Measurements from ENCODE around the gene NINJ1.

Gene NINJ1

DNA sequence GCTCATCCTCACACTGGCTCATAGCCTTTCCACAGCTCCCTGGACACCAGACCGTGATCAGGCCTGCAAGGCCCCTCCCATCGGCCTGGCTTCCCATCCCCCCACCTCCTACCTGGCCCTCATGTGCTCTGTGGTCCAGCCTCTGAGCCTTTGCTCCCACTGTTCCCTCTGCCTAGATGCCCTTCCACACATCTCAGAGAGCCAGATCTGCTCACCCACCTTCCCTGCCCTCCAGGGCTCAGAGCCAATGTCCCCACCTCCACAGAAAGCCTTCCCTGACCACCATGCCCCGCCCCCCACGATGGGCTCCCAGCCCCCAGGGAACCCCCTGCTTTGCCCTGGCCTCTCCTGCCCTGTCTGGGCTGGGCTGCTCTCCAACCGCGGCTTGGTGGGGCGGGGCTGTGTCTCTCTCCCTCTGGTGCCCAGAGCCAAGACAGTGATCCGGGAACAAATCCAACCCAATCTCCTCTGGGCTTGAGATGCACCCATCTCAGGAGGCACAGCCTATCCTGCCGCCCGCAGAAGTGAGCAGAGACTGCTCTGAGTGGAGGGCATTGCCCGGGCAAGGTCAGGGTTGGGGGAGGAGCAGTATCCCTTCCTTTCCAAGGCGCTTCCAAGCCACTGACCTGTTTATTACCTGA lies 1.6 kb downstream of the NINJ1 start:
- DNase-seq (ENCODE audit: low read depth, low spot score) = no peak

DNA sequence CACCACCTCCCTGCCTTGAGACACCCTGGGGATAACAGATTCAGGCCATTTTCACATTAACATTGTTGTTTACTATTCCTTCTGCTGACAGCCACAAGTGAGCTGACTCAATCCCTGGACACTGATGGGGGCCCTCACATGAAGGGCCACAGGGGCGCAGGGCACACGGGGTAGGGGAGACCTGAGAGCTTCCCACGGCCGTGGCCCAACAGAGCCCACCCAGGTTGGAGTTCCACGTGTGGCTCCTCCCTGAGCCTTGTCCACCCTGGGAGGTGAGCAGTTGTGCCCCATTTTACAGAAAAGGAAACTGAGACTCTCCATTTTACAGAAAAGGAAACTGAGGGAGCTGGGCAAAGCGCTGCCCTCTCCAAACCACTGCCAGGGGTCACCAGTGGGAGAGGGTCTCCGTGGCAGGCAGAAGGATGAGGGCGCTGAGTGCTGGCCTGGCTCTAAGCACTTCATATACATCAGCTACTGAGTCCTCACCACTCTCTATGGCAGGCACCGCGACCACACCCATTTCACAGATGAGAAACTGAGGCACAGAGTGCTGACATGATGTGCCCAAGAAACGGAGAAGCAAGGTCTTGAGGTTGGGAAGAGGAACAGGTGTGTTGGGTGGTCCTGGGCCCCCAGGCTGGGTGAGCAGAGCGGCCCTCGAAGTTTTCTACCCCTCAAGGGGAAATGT lies 2.3 kb downstream of the NINJ1 start:
- no peak for DNase-seq (ENCODE audit: low read depth, low spot score)

DNA sequence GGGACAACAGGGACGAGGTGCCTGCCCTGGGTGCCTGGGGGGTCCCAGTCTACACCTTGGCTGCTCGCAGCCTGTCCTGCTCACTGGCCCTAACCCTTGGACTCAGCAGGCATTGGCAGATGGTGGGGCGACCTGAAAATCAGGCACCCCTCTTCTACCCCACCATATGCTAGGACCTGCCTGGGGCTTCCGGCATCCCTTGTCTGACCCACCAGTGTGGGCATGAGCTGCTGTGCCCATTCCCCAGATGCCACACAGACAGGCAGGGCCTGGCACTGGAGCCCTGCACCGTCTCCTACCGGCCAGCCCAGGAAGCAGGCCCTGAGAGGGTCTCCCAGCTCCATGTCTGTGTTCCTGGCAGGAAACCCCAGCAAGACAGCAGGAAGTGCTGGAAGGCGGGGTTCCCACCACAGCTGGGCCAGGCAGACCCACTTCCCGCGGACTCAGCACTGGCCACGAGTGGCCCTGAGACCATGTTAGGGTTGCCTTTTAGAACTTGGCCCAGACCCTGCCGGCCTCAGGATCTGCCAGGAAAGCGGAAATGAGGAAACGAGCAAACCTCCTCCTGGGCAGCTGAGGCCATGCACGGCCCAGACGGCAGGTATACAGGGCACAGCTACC lies 3.1 kb downstream of the NINJ1 start:
- no peak for DNase-seq (ENCODE audit: low read depth, low spot score)

DNA sequence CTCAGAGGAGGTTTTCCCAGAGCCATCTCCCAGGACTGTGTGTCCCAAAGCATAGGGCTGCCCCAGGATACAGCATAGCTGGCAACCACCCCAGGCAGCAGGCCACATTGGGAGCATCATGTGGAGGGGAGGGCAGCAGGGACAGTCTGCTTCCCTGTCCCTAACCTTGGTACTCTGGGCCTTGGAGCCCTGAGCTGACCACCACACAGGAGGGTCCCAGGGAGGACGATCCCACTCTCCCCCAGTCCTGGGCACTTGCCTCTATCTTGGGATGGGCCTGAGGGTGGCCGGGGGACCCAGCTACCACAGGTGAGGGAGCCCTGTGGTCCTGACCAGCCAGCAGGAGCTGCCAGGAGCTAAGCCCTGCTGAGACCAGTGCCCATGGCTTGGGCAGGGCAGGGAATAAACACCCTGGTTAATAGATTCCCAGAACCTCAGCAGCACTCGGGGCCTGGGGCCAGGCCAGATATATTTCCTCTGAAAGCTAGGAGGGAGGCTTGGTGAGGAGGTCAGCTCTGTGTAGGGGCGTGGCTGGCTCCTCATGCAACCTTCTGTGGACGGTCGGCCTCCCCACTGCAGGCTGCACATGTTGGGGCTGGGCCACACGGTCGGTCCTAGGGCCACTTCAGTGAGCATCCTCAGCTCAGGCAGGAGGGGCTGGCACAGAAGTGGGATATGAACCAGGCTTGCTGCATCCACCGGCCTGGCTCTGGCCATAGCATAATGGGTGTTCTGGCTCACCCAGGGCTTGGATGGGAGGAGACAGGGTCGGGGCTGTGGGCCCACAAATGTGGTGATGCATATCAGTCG lies 4.2 kb downstream of the NINJ1 start:
- DNase-seq (ENCODE audit: low read depth, low spot score) = no peak

DNA sequence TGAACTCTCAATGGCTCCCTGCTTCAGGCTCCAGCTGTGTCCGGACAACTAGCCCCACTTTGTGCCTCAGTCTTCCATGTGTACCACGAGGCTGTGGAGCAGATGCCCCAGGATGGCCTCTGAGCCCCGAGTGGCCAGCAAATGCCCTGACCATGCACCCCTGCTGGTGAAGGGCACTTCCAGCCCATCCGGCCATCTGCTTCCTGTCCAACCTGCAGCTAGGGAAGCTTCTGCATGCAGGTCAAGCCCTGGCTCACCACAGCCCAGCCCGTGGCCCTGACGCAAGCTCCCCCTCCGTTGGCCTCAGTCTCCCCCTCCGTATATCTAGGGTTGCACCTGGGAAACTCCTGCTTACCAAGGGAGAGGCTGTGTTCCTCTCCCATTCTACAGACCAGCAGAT lies 4.8 kb downstream of the NINJ1 start:
- DNase-seq (ENCODE audit: low read depth, low spot score) = no peak

DNA sequence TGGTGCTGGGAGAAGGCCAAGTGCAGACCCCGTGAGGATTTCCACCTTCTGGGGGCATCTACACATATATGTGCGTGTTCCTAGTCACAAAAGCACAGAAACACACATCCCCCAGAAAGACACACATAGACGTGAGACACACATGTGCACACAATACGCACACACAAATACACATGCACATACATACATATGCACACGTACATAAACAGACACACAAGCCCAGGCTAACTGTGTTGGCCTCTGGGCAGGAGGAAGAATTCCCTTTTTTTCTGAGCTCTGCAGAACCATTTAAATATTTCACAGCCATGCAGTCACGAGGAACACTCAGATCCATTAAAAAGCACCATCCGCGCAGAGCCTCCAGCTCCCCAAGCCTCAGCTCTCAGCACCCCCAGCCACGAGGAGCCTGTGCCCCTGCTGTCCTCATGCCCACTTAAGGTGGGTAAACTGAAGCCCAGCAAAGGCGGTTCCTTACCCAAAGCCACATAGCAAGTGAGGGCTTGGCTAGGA lies 5.3 kb downstream of the NINJ1 start:
- no peak for DNase-seq (ENCODE audit: low read depth, low spot score)

DNA sequence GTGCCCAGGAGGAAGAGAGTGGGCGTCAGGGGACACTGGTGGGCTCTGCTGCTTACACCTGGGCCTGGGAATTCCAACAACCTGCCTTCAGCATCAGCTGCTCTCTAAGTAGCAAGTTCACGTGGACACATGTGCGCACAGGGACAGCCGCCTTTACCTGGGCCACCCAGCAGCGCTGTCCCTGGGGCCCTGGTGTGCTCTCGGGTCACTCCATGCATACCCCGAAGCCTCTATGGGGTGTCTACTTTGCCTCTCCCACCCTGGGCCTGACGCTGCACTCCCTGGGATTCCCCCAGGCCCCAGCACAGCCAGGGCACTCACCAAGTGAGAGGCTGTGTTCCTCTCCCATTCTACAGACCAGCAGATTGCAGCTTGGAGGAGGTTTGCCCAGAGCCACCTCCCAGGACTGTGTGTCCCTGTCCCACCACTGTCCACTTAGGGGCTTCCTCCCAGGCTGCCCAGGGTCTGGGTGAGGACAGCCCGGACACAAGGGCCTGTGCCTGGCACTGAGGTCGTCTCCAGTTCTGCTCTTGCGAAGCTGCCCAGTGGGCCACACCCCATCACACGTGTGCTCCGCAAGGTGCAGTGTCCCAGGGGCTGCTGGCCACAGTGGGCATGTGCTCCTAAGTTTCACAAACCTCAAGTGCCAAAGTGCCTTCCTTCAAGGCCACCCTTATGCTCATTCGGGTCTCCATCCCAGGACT lies 5.9 kb downstream of the NINJ1 start:
- no peak for DNase-seq (ENCODE audit: low read depth, low spot score)

DNA sequence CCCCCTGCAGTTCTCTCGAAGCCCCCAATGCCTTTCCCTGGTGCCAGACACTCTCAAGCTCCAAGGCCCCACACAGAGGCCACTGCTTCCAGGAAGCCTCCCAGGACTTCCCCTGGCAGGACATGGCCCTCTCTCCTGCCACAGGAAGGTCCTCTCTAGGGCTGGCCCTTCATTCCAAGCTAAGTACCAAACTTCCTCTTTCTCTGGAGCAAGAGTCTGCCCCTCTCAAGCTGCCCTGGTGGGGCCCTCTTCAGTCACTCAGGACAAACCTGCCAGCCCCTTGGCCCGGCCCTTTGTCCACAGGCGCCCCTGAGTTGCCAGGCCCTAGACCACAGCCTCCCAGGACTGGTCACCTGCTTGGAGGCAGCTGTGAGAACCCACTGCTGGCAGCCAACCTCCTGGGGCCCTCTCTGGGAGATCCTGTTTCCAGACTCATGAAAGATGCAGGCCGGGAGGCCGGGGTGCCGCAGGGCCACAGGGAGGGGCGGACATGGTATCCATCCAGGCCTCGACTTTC lies 6.6 kb downstream of the NINJ1 start:
- DNase-seq (ENCODE audit: low read depth, low spot score) = no peak

GRCh38 chr9:93126825-93127368 lies 7.2 kb downstream of the NINJ1 start:
- no peak for DNase-seq (ENCODE audit: low read depth, low spot score)

- DNase-seq (ENCODE audit: low read depth, low spot score) = no peak
Measured at GRCh38 chr9:93126151-93126781, 7.8 kb downstream of the NINJ1 start.

GRCh38 chr9:93125331-93125894 lies 8.6 kb downstream of the NINJ1 start:
- DNase-seq (ENCODE audit: low read depth, low spot score) = no peak

DNA sequence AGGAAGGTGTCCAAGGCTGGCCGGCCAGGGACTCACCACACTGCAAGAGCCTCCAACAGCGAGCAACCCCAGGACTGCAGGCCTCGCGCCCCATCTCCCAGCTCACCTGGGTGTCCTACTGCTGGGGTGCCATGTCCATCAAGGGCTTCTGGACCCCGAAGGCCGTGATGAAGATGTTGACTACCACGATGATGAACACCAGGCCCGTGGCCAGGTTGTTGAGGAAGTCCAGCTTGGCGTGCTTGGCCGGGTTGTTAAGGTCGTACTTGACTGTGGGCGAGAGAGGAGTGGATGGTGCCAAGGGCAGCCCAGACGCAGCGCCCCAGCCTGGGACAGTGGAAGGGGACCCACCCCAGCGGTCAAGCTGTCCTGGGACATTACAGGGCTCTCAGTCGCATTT lies 9.3 kb downstream of the NINJ1 start:
- no peak for DNase-seq (ENCODE audit: low read depth, low spot score)

- no peak for DNase-seq (ENCODE audit: low read depth, low spot score)
Measured at GRCh38 chr9:93123561-93124283, 10.3 kb downstream of the NINJ1 start.

- no peak for DNase-seq (ENCODE audit: low read depth, low spot score)
Measured at GRCh38 chr9:93122721-93123221, 11.3 kb downstream of the NINJ1 start.

GRCh38 chr9:93121316-93122241 lies 12.5 kb downstream of the NINJ1 start:
- DNase-seq (ENCODE audit: low read depth, low spot score) = no peak

DNA sequence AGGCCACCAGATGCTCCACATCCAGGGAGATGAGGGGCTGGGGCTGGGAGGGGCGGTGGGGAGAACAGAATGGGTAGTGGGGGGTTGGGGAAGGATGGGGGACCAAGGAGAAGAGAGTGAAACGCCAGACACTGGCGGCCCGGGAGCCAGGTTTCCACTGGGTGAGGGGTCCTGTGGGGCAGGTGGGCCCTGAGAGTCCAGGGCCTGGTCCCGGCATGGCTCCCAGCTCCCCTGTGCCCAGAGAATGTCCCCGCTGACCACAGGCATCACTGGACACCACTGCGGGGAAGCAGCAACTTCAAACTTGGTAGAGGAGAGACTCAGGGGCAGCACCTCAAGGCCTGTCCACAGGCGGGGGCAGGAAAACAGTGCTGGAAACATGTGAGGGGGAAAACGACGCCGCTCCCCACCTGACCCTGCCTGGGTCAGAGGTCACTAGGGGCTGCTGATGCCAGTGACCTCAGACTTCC lies 13.2 kb downstream of the NINJ1 start:
- no peak for DNase-seq (ENCODE audit: low read depth, low spot score)

DNA sequence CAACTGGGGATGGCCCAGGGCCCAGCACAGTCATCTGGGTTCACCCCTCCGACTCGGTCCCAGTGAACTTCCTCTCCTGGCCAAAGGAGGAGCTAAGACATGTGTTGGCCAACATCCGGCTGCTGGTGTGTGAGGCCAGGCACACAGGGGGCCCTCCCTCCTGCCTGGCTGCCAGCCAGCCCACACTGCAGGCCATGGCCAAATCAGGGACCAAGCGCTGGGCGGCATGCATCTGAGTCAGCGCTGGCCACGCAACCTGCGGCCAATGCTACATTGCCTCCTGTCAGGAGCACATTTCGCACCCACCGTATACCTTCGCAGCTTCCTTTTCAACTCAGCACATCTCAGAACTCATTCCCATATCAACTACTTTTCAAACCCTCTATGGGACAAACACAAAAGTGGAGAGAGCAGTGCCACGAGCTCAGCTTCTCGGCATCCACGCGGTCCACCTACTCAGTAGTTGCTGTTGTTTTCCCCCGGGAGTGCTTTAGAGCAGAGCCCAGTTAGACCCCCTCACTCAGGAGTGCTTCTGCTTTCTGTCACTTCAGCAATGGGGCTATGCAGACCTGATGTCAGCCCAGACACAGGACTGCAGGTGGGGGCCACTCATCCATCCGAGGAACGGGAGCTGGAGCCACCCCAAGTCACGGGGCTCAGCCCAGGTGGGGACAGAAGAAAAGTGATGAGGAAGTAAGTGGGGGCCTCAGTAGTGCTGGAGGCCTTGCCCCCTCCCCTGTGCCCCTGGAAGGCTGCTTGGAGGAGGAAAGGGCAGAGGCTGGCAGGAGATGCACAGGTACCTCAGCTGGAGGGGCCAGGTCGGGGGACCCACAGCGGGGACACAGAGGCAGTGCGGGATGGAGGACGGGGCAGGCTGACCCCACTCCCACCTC lies 13.9 kb downstream of the NINJ1 start:
- no peak for DNase-seq (ENCODE audit: low read depth, low spot score)

Data from activated CD4-positive, CD25-positive, alpha-beta regulatory T cell treated with anti-CD3 and anti-CD28 coated beads, Interleukin-2, amount 50 U/mL, for 16 hours (primary cell).